H1 (cell line): Measurements from ENCODE around the gene HNRNPDL. TPM values are rescaled to one million over a fixed set of nuclear protein-coding genes. Genes with fewer than 3 reads are reported as not detected.

Experiments used
- CTCF ChIA-PET: fragments of 300-600 bp; sonication (Branson Sonifier 250); formaldehyde crosslinking; loops from one replicate; lab custom pipeline; 2021; ENCODE audit not compliant: partially characterized antibody; lab: Charles Lee
- POLR2A ChIA-PET: fragments of 300-600 bp; sonication (Branson Sonifier 250); formaldehyde crosslinking; loops from one replicate; lab custom pipeline; 2021; ENCODE audit warnings: inconsistent platforms; ENCODE audit not compliant: partially characterized antibody; lab: Charles Lee
- DNase-seq, 2 experiments: peaks; one replicate each; pipeline versions ENCODE4 v3.0.0 to v3.0.0-alpha.2; 2010 to 2022; ENCODE audit warnings: low spot score in 2 of 2, low read depth in 1 of 2, mixed read lengths in 1 of 2
- FAIRE-seq: peaks from 2 replicates; lab custom pipeline; 2011; peaks lifted over from hg19 to GRCh38; lab: Jason Lieb, UNC
- H2AFZ ChIP-seq: 2 replicates; pipeline ENCODE4 v1.8.1; 2012; ENCODE audit warnings: low read length, inconsistent platforms
- H2AK5ac ChIP-seq: 2 replicates; pipeline ENCODE4 v1.6.1; 2013; ENCODE audit warnings: low read depth, low read length
- H2BK120ac ChIP-seq: replicated peaks from 2 replicates; pipeline ENCODE3; 2013; ENCODE audit warnings: low read depth, low read length, inconsistent platforms
- H2BK12ac ChIP-seq: 2 replicates; pipeline ENCODE4 v1.6.1; 2013; ENCODE audit warnings: low read depth, low read length
- H2BK15ac ChIP-seq: 2 replicates; pipeline ENCODE4 v1.6.1; 2013; ENCODE audit warnings: low read length
- H2BK20ac ChIP-seq: 2 replicates; pipeline ENCODE4 v1.6.1; 2013; ENCODE audit warnings: low read length
- H2BK5ac ChIP-seq: 2 replicates; pipeline ENCODE4 v1.6.1; 2013; ENCODE audit warnings: low read depth, low read length
- H3K14ac ChIP-seq: 2 replicates; pipeline ENCODE4 v1.6.1; 2013; ENCODE audit warnings: inconsistent platforms; ENCODE audit not compliant: insufficient read length
- H3K18ac ChIP-seq: 2 replicates; pipeline ENCODE4 v1.6.1; 2013; ENCODE audit warnings: low read length; ENCODE audit errors: extremely low read depth
- H3K23ac ChIP-seq: 2 replicates; pipeline ENCODE4 v1.6.1; 2013; ENCODE audit warnings: inconsistent platforms; ENCODE audit not compliant: insufficient read length
- H3K23me2 ChIP-seq: 2 replicates; pipeline ENCODE4 v1.6.1; 2013; ENCODE audit warnings: low read depth, low read length
- H3K27ac ChIP-seq: 2 replicates; pipeline ENCODE4 v1.6.1; 2011; ENCODE audit warnings: low read depth, low read length, inconsistent platforms
- H3K27me3 ChIP-seq, 4 experiments: replicated peaks in 1 of 4; 1 replicate in 1 of 4; 2 replicates in 3 of 4; pipeline versions ENCODE4 v1.6.1 to v1.8.1; 2011 to 2013; ENCODE audit warnings: low read length in 3 of 4, mild to moderate bottlenecking in 3 of 4, inconsistent platforms in 2 of 4, mixed read lengths in 2 of 4, moderate library complexity in 1 of 4; ENCODE audit not compliant: control insufficient read depth in 3 of 4, insufficient read depth in 3 of 4; ENCODE audit errors: extremely low read depth in 1 of 4
- H3K36me3 ChIP-seq, 4 experiments: 2 replicates each; pipeline versions ENCODE4 v1.6.1 to v1.8.1; 2011 to 2013; ENCODE audit warnings: mild to moderate bottlenecking in 4 of 4, low read length in 3 of 4, moderate library complexity in 2 of 4, control low read depth in 1 of 4, inconsistent platforms in 1 of 4; ENCODE audit not compliant: insufficient read depth in 4 of 4, control insufficient read depth in 2 of 4
- H3K4ac ChIP-seq: replicated peaks from 2 replicates; pipeline ENCODE3; 2013; ENCODE audit warnings: low read length, low read depth, mixed read lengths, inconsistent platforms; ENCODE audit not compliant: insufficient read length
- H3K4me1 ChIP-seq, 4 experiments: replicated peaks in 1 of 4; 1 replicate in 1 of 4; 2 replicates in 3 of 4; pipeline versions ENCODE4 v1.6.1 to v1.8.1; 2011 to 2013; ENCODE audit warnings: low read length in 3 of 4, inconsistent platforms in 2 of 4, mixed read lengths in 1 of 4; ENCODE audit not compliant: insufficient read depth in 4 of 4, control insufficient read depth in 3 of 4
- H3K4me2 ChIP-seq, 2 experiments: 2 replicates each; pipeline versions ENCODE4 v1.6.1 to v1.8.1; 2011 to 2013; ENCODE audit warnings: low read depth in 2 of 2, low read length in 2 of 2, control low read depth in 1 of 2, inconsistent platforms in 1 of 2, mild to moderate bottlenecking in 1 of 2; ENCODE audit not compliant: insufficient read depth in 1 of 2
- H3K4me3 ChIP-seq, 4 experiments: fragments of 200-600, 300-600 bp in 1 of 4; sonication (generic), shearing (Covaris generic), sonication (Bioruptor Twin) in 1 of 4; 2 replicates each; pipeline versions ENCODE4 v1.5.1 to v1.8.1; 2011 to 2016; ENCODE audit warnings: low read length in 4 of 4, low read depth in 3 of 4, control low read depth in 2 of 4, inconsistent platforms in 2 of 4, mild to moderate bottlenecking in 2 of 4, mixed read lengths in 1 of 4, moderate library complexity in 1 of 4; ENCODE audit not compliant: insufficient read depth in 2 of 4; ENCODE audit errors: extremely low read depth in 1 of 4
- H3K56ac ChIP-seq: replicated peaks from 2 replicates; pipeline ENCODE3; 2013; ENCODE audit warnings: low read depth, mild to moderate bottlenecking, mixed read lengths, low read length, inconsistent platforms; ENCODE audit not compliant: insufficient read length
- H3K79me1 ChIP-seq: 2 replicates; pipeline ENCODE4 v1.6.1; 2013; ENCODE audit warnings: low read depth, low read length, control low read depth
- H3K79me2 ChIP-seq, 2 experiments: 2 replicates each; pipeline versions ENCODE4 v1.6.1 to v1.8.1; 2012 to 2013; ENCODE audit warnings: low read length in 2 of 2, mild to moderate bottlenecking in 2 of 2, inconsistent platforms in 1 of 2; ENCODE audit not compliant: insufficient read depth in 2 of 2, control insufficient read depth in 1 of 2
- H3K9ac ChIP-seq, 4 experiments: replicated peaks in 1 of 4; 1 replicate in 1 of 4; 2 replicates in 3 of 4; pipeline versions ENCODE4 v1.6.1 to v1.8.1; 2011 to 2013; ENCODE audit warnings: low read depth in 3 of 4, low read length in 3 of 4, control low read depth in 2 of 4, mild to moderate bottlenecking in 2 of 4, moderate library complexity in 2 of 4, inconsistent platforms in 1 of 4; ENCODE audit errors: extremely low read depth in 1 of 4
- H3K9me3 ChIP-seq, 2 experiments: 2 replicates each; pipeline versions ENCODE4 v1.6.1 to v1.8.1; 2012 to 2013; ENCODE audit warnings: mild to moderate bottlenecking in 2 of 2, moderate library complexity in 2 of 2, control low read depth in 1 of 2, inconsistent platforms in 1 of 2, low read depth in 1 of 2, low read length in 1 of 2, mixed read lengths in 1 of 2; ENCODE audit not compliant: insufficient read depth in 2 of 2
- H4K20me1 ChIP-seq, 2 experiments: replicated peaks in 1 of 2; 2 replicates each; pipeline versions ENCODE3 to v1.8.1; 2011 to 2013; ENCODE audit warnings: inconsistent platforms in 2 of 2, low read length in 2 of 2, mild to moderate bottlenecking in 1 of 2; ENCODE audit not compliant: insufficient read depth in 2 of 2, control insufficient read depth in 1 of 2
- H4K5ac ChIP-seq: 2 replicates; pipeline ENCODE4 v1.6.1; 2013; ENCODE audit warnings: low read length, low read depth, mixed read lengths, inconsistent platforms; ENCODE audit not compliant: insufficient read length
- H4K8ac ChIP-seq: 2 replicates; pipeline ENCODE4 v1.8.0; 2013; ENCODE audit warnings: mild to moderate bottlenecking, moderate library complexity, low read length, inconsistent platforms; ENCODE audit not compliant: insufficient read depth; ENCODE audit errors: extremely low read depth
- H4K91ac ChIP-seq: replicated peaks from 2 replicates; pipeline ENCODE3; 2013; ENCODE audit warnings: low read length, mixed read lengths, inconsistent platforms; ENCODE audit not compliant: insufficient read length
- FOSL1 ChIP-seq: IDR thresholded peaks from 2 replicates; pipeline ENCODE4 v1.6.1; 2011; ENCODE audit warnings: mild to moderate bottlenecking, low read depth, low read length, moderate library complexity; ENCODE audit not compliant: insufficient read depth
- GABPA ChIP-seq: IDR thresholded peaks from 2 replicates; pipeline ENCODE4 v1.6.1; 2011; ENCODE audit warnings: mild to moderate bottlenecking, low read length, moderate library complexity, borderline replicate concordance; ENCODE audit not compliant: insufficient read depth
- GTF2F1 ChIP-seq: IDR thresholded peaks from 2 replicates; pipeline ENCODE4 v1.6.1; 2012; ENCODE audit warnings: low read depth, low read length, improper control_type of control experiment, borderline replicate concordance
- HDAC2 ChIP-seq, 2 experiments: fragments of 300-600 bp in 1 of 2; sonication (generic) in 1 of 2; IDR thresholded peaks; 2 replicates each; pipeline ENCODE4 v1.6.1; 2011 to 2012; ENCODE audit warnings: low read depth in 2 of 2, low read length in 2 of 2, mild to moderate bottlenecking in 2 of 2, moderate library complexity in 2 of 2, borderline replicate concordance in 1 of 2, inconsistent platforms in 1 of 2
- JUND ChIP-seq: IDR thresholded peaks from 2 replicates; pipeline ENCODE4 v1.6.1; 2011; ENCODE audit warnings: mild to moderate bottlenecking, improper control_type of control experiment, low read length
- MAFK ChIP-seq: IDR thresholded peaks from 2 replicates; pipeline ENCODE4 v1.6.1; 2012; ENCODE audit warnings: low read depth, mild to moderate bottlenecking, improper control_type of control experiment, low read length
- PHF8 ChIP-seq: fragments of 200-600 bp; sonication (generic); conservative IDR thresholded peaks from 2 replicates; pipeline ENCODE4 v1.7.1; 2012; ENCODE audit warnings: low read depth, mild to moderate bottlenecking, inconsistent platforms, low read length, moderate library complexity
- POLR2AphosphoS5 ChIP-seq: IDR thresholded peaks from 2 replicates; pipeline ENCODE4 v1.6.1; 2011; ENCODE audit warnings: low read depth, low read length
- POU5F1 ChIP-seq: IDR thresholded peaks from 2 replicates; pipeline ENCODE4 v1.6.1; 2011; ENCODE audit warnings: low read depth, mild to moderate bottlenecking, low read length, moderate library complexity
- RBBP5 ChIP-seq: IDR thresholded peaks from 2 replicates; pipeline ENCODE4 v1.7.1; 2012; ENCODE audit warnings: low read depth, mild to moderate bottlenecking, inconsistent platforms, low read length, moderate library complexity, borderline replicate concordance
- RFX5 ChIP-seq: IDR thresholded peaks from 2 replicates; pipeline ENCODE4 v1.6.1; 2011; ENCODE audit warnings: low read depth, low read length, improper control_type of control experiment, borderline replicate concordance
- SRF ChIP-seq: IDR thresholded peaks from 2 replicates; pipeline ENCODE4 v1.6.1; 2011; ENCODE audit warnings: mild to moderate bottlenecking, low read depth, low read length, moderate library complexity
- SUZ12 ChIP-seq: fragments of 200-600 bp; sonication (generic); IDR thresholded peaks from 2 replicates; pipeline ENCODE4 v1.6.1; 2012; ENCODE audit warnings: mild to moderate bottlenecking, inconsistent platforms, low read length, moderate library complexity, mixed read lengths
- TCF12 ChIP-seq: IDR thresholded peaks from 2 replicates; pipeline ENCODE4 v1.6.1; 2011; ENCODE audit warnings: low read depth, mild to moderate bottlenecking, low read length
- YY1 ChIP-seq: IDR thresholded peaks from 2 replicates; pipeline ENCODE4 v1.6.1; 2011; ENCODE audit warnings: low read depth, mild to moderate bottlenecking, low read length
- WGBS, 2 experiments: shearing (Covaris generic) in 1 of 2; methylation state at CpG; one replicate each; pipeline versions ENCODE4 v1.1.6 to v1.1.7; 2013 to 2015; ENCODE audit warnings: low lambda C conversion rate in 2 of 2, mixed read lengths in 2 of 2, inconsistent platforms in 1 of 2, low coverage in 1 of 2, missing lambda C conversion rate in 1 of 2; ENCODE audit not compliant: insufficient replicate concordance in 2 of 2, insufficient coverage in 1 of 2, insufficient read length in 1 of 2; ENCODE audit errors: extremely low coverage in 1 of 2, missing lambda C conversion rate in 1 of 2; 5-methylcytosine and 5-hydroxymethylcytosine counted together
- polyA plus RNA-seq, 7 experiments: library from polyadenylated mRNA; depleted of rRNA in 3 of 7; stranded (reverse) in 5 of 7; unstranded in 2 of 7; fragments of >200 nt in 5 of 7; fragments of 200-250 nt in 2 of 7; gene quantifications; 1 replicate in 5 of 7; 2 replicates in 1 of 7; 4 replicates in 1 of 7; pipeline versions ENCODE4 v1.2.1 to v1.2.3, GENCODE V29; 2011 to 2013; ENCODE audit warnings: missing spikeins in 2 of 7, mixed read lengths in 2 of 7
- total RNA-seq: library from RNA; stranded (reverse); fragmentation: NEBNext Ultra II Directional; extraction: Animal tissue kit (Norgen Biotek cat#: 25700); gene quantifications from 2 replicates; pipeline ENCODE4 v1.2.1, GENCODE V29; 2021

Gene HNRNPDL
- total and polyA plus RNA-seq, 2 of the 8 experiments (the other 6 are each of a cell fraction or from before 2014, with no cell fraction given): 197 to 411 TPM

DNA sequence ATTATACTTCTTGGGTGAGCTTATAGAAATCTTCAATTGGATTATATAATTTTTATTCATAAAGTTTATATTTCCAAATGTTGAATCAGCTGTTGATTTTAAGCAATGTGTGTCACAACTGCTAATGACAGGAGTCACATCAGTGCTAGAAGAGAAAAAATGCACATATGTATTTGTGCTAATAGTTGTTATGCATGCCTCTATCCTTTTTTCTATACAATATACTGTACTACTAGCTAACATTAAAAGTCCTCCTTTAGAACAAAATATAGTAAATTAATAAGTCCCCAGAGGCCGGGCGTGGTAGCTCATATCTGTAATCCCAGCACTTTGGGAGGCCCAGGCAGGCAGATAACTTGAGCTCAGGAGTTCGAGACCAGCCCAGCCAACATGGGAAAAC is 32.7 kb downstream of the HNRNPDL start:
- CTCF ChIA-PET: interaction anchor here (0.8 to 2.4 kb wide), 6 partner anchors 10 to 41 kb away, joined by 3 to 8 read pairs (median 3); no protein-coding TSS in a partner anchor
- Histone ChIP-seq H3K9me3 (no peaks in the 10 kb centered on the region), H3K56ac (no peak overlapping the region), H2AFZ (no peak overlapping the region), H3K4ac (no peak overlapping the region), H4K8ac (no peak overlapping the region), H3K18ac (no peak overlapping the region), H3K23me2 (no peaks in the 10 kb centered on the region), H4K5ac (no peak overlapping the region), H3K27me3 (no peaks in the 10 kb centered on the region), H3K27ac (no peak overlapping the region), H3K23ac (no peak overlapping the region), H4K91ac (no peak overlapping the region), H2BK120ac (no peak overlapping the region), H3K36me3 (no peaks in the 10 kb centered on the region), H3K79me1 (no peaks in the 10 kb centered on the region), H4K20me1 (no peaks in the 10 kb centered on the region), H2BK12ac (no peak overlapping the region), H2BK20ac (no peak overlapping the region), H3K9ac (no peak overlapping the region), H3K14ac (no peak overlapping the region), H2BK5ac (no peak overlapping the region), H2BK15ac (no peak overlapping the region), H3K79me2 (no peaks in the 10 kb centered on the region), H3K4me3 (no peak overlapping the region), H2AK5ac (no peak overlapping the region), H3K4me2 (no peak overlapping the region), H3K4me1 (no peaks in the 10 kb centered on the region)
- DNase-seq (no peak), FAIRE-seq (no peak)
- WGBS, 2 experiments: 96% methylated on average over 3 of the region's 3 CpGs; no CpG with 5 or more reads in 1 of the 2 experiments
- POLR2A ChIA-PET: interaction anchor here (0.7 to 5.4 kb wide), 9 partner anchors 9 to 35 kb away, joined by 3 to 29 read pairs (median 3); partner anchors contain the start of gene HNRNPD
- TF ChIP-seq HDAC2 (IDR thresholded peaks at IDR 0.05; ENCODE audit: borderline replicate concordance in 1 of 2, low read depth in 2 of 2, low read length in 2 of 2) (no peak), JUND (no peak), POU5F1 (no peak), GABPA (no peak), RFX5 (no peak), SUZ12 (no peak), SRF (no peak), YY1 (no peak), PHF8 (no peak), MAFK (no peak), RBBP5 (no peak), POLR2AphosphoS5 (no peak), FOSL1 (no peak), GTF2F1 (no peak), TCF12 (no peak)
